NCI-H2029 treated with DMSO at 0.1 percent for 48 hours (cell line): ENCODE results near the gene ANGPTL2.

ENCODE experiments used
- DNase-seq: peaks from one replicate; lab custom pipeline; 2025; lab: John Stamatoyannopoulos, UW

ANGPTL2 gene

DNA sequence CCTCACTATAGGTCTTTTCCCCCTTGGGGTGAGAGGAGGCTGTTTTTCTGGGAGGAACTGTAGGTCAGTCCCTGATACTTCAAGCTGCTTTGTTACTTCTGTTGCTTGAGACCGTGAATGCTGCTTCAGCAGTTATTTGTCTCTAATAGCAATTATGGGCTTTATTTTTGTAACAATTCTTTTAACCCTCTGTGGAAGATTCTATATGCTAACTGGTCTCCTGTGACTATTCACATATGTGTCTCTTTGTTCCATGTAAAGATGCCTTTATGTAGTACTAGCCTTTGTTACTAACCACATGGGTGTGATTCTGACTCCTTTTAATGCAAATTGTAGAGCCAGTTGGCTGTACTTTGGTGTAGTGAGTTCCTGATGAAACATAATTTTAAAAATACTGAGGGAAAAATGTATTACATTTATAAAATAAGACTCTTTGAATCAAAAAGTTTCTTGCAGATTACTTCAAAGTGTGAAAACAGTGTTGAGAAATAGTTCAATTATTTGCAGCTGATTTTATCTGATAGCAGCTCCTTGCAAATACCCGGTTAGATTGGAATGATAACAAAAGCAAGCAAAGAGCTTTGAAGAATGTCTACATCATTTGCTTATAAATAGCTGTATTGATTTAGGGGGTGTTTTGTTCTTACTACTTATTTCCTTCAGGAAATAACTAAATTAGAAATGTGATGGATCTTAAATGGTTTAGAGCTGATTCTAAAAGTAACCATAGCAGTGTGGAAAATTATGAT lies 46.6 kb downstream of the ANGPTL2 start:
- no peak for DNase-seq

DNA sequence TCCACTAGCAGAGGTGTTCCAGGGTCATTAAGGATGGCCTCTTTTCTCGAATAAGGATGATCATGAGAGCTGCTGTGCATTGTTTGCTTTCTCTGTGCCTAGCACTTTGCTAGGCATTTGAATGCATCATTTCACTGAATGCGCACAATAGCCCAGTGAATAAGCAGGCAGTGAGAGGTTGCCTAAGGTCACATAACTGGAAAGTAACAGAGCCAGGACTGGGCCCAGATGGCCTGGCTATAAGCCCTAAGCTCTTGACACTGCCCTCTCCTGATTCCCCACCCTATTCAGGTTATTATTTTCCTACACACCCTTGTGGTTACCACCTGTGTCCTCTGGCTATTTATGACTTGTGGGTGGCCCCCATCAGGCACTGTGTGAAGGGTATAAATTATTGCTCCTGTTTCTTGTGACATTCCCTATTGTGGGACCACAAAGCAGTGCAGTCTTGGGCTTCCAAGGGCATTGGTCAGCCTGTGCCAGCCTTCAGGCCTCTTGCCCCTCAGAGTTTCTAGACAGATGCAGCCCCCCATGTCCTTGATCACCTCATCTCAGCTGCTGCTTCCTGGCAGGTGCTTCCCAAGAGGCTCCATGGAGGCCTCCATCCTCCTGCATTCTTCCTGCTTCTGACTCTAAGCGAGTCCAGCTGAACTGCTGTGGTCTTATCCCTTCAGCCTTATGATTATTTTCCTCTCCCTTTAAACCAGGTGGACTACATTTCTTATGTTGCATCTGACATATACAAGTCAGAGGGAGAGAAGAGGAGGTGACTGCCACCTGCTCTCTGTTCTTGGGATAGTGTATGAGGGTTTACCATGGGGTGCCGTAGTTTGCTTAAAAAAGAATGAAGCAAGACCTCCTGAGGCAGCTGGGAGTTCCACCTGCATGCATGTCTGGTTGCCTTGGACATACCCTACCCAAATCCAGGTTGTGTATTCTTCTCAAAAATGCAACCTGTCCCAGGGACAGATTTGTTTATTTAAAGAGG lies 47.6 kb downstream of the ANGPTL2 start:
- no peak for DNase-seq

DNA sequence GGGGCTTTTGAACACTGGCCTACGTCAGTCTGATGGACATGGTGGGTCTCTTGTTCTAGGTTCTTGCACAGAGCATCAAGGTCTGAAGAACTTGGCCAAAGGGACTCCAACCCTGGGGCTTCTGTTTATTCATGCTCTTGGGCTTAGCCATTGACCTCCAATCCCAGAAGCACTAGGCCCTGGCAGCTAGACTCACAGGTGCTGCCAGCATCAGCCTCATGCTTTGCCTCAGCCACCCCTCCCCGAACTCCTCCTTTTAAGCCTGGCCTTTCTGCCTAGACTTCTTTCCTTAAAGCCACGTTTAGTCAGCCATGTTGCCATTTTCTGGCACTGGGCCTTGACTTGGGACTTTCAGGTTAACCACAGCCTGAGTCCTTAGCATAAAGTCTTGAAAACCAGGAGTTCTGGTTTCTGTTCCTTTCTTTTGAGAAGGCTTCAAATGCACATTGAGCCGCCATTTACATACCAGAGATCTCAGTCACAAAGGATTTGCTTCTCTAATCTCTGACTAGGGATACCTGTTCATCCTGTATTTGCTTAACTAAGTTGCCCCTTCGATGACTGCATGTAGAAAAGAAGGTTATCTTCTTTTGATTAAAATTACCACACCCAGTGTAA lies 54.7 kb downstream of the ANGPTL2 start:
- no peak for DNase-seq

DNA sequence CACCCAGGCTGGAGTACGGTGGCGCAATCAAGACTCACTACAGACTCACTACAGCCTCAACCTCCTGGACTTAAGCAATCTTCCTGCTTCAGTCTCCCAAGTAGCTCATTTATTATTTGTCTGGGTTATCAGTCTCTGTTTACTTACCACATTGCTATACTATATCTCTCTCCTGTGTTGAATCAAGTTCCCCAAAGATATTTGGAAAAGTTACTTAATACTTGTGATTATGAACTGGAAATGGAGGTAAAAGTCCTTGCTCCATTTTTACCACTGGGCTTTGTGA lies 55.6 kb downstream of the ANGPTL2 start:
- DNase-seq, result no peak

DNA sequence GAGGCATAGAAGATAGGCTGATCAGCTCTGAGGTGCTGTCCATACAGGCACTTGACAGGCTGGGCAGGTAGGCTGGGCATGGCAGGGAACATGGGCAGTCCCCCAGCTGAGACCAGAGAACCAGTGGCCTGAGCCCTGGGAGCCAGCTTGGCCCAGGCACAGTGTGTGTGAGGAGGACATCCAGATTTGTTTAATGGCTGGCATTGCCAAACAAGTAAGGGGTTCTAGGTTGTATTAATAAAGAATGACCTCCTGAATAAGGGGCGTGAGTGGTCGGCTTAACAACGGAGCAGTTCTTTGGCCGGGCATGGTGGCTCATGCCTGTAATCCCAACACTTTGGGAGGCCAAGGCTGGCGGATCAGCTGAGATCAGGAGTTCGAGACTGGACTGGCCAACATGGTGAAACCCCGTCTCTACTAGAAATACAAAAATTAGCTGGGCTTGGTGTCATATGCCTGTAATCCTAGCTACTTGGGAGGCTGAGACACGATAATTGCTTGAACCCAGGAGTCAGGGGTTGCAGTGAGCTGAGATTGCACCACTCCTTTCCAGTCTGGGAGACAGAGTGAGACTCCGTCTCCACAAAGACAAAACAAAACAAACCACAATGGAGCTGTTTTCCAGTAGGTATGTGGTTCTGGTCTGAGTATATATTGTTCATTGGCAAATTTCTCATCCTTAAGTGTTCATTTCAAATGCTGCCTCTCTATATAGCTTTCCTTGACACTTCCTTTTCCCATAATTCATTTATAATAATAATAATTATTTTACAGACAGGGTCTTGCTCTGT lies 56.2 kb downstream of the ANGPTL2 start:
- DNase-seq, result no peak

DNA sequence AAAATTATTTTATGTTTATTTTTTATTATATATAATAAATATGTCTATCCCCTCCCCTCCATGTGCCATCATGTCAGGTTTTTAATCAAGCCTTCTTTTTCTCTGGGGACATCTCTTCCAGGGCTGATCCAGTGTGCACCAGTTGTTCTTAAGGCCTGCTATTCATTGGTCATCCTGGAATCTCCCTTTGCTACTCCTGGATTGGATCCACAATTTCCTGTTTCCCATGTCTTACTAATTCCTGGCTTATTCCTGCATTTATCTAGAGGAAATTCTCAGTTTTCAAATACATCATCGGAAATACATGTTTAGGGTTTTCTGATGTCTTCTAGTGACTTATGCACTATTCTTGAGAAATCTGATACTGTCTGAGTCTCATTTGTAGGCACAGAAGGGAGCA lies 56.8 kb downstream of the ANGPTL2 start:
- no peak for DNase-seq

DNA sequence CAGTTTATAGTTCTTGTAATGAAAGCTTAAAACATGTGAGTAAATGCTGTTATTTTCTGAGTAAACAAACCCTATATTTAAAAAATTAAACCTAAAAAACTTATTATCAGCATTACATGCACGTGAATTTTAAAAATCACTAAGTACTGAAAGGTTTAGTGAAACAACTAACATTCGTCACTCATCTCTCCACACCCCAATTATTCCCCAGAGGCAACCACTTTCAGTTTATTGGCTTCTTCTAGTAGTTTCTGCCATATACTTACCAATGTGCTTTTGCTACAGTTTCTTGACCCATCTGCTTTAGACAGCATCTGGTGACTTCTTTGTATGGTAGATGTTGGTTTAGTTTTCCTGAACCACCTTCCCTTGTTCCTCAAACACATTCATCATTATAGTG lies 58.1 kb downstream of the ANGPTL2 start:
- no peak for DNase-seq

DNA sequence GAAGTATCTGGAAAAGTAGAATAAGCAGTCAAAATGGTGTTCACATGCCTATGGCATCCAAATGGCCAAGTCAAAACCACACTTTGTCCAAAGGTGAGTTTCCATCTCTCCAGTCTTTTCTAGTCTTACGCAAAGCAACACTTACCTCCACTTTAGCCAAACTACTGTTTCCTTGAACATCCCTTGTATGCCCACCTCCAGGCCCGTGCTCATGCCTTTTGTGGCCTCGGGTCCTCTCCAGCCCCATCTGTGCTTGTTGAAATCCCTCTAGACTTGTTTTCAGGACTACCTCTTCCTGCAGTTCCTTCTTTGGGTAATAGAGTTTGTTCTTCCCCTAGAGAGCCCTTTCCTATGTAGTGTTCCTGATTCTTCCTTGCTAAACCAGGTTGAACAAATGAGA lies 61.0 kb downstream of the ANGPTL2 start:
- DNase-seq, result no peak

DNA sequence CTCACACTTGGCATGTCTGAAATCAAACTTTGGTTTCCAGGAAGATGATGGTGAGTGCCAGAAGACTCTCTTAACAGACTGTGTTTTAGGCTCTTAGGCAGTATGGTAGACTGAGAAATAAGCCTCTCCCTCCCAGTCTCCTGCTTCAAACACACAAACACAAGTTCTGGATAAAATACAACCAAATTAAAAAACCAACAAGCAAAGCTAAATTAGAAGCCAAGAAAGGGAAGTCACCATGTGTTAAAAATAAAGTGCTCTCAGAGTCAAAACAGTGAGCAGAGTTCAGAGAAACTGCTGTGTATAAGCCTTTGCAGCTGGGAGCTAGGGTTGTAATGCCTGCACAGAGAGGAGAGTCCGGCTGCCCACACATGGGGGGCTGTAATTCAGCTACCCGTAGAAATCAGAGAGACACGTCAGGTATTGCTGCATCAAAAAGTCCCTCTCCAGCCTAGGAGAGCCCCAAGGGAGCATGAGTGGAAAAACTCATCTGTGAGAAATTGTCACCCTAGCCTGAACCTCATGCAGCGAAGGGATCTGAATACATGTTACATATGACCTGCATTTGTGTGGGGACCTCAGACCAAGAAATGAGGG lies 62.6 kb downstream of the ANGPTL2 start:
- no peak for DNase-seq

DNA sequence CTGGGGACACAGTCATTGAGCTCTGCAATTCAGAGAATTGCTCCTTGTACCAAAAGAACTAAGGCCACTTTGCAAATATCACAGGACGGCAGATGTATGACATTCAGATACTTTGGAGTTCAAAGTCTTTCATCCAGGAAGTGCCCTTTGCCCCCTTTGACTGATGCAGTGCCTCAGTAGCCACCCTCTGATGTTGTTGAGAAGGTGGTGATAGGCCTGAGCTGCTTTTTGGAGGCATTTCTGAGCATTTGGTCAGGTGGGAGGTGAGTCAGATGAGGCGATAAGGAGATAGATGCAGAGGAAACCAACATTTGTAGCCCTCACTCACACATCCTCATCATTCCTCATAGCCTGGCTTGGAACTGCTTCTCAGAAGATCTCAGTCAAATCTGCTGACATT lies 63.4 kb downstream of the ANGPTL2 start:
- DNase-seq, result no peak

DNA sequence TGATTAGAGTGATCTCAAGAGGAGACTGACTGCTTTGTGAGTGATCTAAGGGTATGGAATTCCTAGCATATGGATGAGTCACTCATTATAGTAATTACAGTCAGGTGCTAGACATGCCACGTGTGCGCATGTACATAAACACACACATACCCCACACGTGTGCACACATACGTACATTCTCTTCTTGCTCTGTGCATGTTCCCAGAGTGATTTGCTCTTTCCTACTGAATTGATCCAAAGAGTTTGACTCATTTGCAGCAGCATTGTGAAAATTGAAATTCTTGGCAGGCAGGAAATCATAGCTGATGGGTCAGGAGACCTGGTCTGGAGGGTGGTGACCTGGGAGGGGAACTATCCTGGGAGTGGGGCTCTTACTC lies 63.8 kb downstream of the ANGPTL2 start:
- DNase-seq, result no peak

DNA sequence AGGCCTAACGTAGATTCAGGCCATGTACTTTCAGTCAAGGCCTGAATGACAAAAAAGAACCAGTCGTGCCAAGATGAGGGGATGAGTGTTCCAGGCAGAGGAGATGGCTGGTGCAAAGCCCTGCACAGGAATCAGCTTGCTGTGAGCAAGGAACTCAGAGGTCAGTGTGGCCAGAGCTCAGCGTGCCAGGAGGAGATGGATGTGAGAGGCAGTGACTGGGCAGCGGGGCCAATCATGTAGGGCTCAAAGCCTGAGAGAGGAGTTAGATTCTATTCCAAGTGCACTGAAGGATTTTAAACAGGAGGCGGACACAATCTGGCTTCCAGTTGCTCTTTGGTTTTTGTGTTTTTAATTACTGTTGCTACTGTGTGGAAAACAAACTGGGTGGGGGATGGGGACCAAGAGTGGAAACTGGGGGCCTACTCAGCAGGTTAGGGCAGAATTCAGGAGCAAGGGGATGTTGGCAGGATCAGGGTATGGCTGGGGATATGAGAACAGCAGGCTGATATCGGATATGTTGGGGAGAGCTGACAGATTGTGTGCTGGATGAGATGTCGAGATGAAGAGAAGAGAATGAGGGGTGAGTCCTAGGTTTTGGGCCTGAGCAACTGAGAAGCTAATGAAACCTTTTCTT lies 64.3 kb downstream of the ANGPTL2 start:
- DNase-seq, result no peak

DNA sequence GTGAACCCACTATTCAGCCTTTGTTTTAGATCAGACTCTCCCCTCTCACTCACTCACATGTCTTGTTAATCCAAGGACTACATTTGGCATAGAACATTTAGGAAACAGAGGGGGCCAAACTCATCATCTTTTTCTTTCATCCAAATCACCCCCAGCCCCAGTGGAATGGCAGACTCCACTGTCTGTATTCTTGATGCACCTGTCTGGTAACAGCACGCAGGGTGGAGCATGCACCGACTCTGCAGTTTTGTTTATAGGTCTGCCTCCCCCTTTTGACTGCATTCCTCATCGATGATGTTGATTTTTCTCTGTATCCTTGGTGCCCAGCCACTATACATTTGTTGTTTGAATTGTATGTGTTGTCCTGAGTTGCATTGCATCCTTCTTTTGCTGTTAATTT lies 66.0 kb downstream of the ANGPTL2 start:
- DNase-seq, result no peak

DNA sequence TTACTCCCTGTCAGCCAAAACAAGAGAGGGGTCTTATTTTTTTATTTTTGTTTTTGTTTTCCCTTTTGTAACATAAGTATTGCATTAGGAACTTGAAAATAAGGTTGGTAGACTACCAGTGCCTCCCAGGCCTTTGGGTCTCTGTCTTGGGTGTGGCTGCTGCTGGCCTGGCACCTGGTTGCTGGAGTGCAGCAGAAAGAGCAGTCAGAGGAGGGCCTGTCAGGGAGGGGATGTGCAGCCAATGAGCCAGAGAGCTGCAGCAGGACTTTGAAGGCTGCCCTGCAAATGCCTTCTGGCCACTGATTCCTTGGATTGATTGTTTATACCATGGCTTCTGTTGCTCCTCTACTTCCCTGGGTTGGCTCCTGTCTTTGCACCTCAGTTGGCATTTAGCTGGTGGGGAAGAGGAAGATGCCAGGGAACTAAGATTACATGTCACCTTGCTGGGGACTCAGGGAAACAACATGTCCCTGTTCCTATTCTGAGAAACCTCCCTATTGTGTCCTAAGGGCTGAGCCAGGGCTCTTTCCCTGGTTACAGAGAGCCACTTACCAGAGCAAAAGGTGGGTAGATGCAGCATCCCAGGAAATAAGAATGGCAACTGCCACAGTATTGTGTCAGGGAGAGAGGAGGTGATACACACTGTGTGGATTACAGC lies 66.6 kb downstream of the ANGPTL2 start:
- DNase-seq, result no peak

DNA sequence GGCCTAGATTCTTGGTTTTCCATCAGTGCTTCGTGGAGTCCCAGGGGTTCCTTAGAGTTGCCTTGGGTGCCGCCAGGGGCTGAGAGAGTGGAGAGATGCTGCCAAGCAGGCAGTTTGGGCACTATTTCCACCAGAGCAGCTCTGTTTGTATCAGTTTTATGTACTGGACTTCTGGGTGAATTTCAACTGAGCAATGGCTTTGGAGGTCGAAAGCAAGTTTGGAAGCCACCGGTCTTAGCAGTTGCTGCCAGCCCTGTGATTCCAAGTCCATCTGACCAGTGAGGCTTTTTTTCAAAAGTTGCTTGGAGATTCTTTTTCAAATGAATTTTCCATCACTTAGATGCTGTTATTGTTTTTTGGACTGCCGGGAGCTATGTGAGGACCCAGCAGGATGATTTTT lies 68.5 kb downstream of the ANGPTL2 start:
- DNase-seq, result no peak

DNA sequence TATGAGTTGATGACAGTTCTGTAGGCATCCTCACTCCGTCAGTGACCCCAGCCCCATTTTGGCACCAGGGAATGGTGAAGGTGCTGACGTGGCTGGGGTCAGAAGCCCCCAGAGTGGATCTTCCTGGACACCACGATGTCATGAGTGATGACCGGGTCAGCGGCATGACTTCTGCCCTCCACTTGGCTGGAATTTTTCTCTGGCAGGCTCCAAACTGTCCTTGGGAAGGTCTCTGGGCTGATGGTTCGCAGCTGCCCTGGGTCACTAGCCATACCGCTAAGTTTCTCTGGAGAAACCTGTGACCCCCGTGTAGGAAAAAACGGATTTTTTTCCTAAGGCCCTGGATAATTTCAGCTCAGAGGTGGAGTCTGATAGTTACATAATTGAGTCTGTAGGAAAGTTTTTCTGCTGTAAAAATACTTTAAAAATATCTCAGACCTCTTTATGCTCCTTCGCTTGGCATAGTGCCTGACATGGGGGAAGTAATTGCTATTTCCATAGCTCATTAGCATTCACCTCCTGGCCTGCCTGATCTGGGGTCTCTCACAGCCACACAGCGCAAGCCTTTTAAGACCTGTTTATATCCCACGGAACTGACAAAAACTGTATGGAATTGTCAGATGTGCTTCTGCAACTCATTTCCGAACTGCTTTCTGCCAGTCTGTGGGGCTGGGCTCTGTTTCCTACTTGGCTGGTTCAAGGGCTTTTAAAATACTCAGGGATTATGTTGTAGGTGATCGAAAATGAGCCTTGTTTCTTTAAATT lies 69.2 kb downstream of the ANGPTL2 start:
- no peak for DNase-seq

DNA sequence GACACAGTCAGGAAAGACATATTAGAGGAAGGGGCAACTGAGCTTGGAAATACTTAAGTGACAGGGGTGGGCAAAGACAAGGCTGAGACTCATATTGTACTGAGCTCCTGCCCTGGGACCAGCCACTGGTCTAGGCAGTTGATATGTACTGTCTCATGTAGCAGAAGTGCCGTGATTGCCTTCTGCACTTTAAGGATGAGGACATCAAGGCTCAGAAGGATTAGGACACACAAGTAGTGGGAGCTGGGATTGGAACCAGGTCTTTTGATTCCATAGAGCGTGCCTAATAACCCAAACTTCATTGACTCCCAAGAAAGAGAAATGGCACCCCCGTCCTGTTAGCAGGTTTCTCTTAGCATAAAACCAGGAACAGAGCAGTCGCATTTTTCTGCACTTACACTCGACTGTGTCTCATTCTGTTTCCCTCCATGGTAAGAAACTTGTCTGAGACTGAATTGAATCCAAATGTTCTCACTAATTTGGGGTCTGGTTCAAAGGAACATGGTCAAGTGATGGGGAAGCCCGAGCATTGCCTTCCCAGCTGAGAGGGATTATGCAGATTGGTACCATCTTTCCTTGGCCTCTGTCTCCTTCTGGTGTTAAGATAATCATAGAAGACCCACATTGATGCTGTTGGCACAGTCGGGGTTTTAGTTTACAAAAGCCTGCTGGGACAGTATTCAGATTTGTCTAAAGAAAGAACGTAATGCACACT lies 70.4 kb downstream of the ANGPTL2 start:
- DNase-seq, result no peak

DNA sequence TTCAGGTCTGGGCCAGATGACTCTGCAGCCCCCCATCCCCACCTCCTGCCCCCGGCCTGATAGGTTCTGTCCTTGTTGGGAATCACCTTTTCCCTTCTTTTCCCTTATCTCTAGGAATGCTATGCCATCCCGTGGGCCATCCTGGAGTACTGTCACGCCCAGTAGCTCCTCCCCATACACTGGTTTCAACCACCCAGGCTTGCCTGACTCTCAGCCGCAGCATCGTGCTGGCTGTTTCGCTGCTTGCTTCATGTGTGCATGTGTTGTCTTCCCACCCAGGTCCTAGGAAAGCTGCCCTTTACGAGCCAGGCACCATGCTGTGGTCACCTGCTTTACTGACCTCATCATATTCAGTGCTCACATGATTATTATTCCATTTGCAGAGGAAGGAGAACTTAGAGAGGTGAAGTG lies 71.8 kb downstream of the ANGPTL2 start:
- no peak for DNase-seq

DNA sequence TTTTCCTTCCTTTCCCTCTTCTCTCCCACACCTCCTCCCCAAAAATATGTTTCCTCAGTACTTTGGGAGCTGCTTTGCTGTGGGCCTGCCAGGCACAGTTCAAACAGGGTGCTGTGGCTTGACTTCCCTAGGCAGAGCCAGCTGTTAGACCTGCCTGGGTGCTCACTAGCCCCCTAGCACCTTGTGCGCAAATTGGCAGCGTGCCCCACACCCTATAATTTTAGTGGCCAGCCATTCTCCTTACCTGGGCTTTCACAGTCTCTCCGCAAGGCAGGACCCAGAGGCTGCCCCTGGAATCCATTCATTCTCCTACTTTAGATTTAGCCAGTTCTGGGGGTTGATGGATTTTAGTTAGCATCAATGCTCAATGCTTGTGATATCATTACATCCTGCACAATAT lies 72.3 kb downstream of the ANGPTL2 start:
- no peak for DNase-seq
